Brain pericyte (primary cell): Measurements from ENCODE around the gene NR5A1.
A peak's percentile ranks its signal among the peaks of the same experiment; 100 is the strongest.

ENCODE experiments used
- DNase-seq: peaks from one replicate; pipeline ENCODE4 v3.0.0-alpha.2; 2012; ENCODE audit warnings: low read depth, low spot score

NR5A1 gene

GRCh38 chr9:124506931-124507879 lies at the start of gene NR5A1:
Gene NR5A1 (minus strand): TSS chr9:124507399. CDS start chr9:124503395, 4,004 bp downstream.
- no peak for DNase-seq

GRCh38 chr9:124555043-124555442 lies 47.8 kb upstream of the NR5A1 start:
- no peak for DNase-seq

GRCh38 chr9:124553738-124554137 lies 46.5 kb upstream of the NR5A1 start:
- DNase-seq, result no peak

- no peak for DNase-seq
Measured at GRCh38 chr9:124552273-124552605, 45.0 kb upstream of the NR5A1 start.

- peak; percentile 38 for DNase-seq
Measured at GRCh38 chr9:124551472-124552272, 44.5 kb upstream of the NR5A1 start.

- no peak for DNase-seq
Measured at GRCh38 chr9:124550072-124550471, 42.9 kb upstream of the NR5A1 start.

GRCh38 chr9:124549016-124549415 lies 41.8 kb upstream of the NR5A1 start:
- DNase-seq, result no peak

GRCh38 chr9:124544535-124544934 lies 37.3 kb upstream of the NR5A1 start:
- DNase-seq, result no peak

GRCh38 chr9:124541824-124542223 lies 34.6 kb upstream of the NR5A1 start:
- no peak for DNase-seq

- DNase-seq, result no peak
Measured at GRCh38 chr9:124537926-124538325, 30.7 kb upstream of the NR5A1 start.

GRCh38 chr9:124535846-124536245 lies 28.6 kb upstream of the NR5A1 start:
- DNase-seq, result no peak

- no peak for DNase-seq
Measured at GRCh38 chr9:124532897-124533296, 25.7 kb upstream of the NR5A1 start.

GRCh38 chr9:124531115-124531514 lies 23.9 kb upstream of the NR5A1 start:
- DNase-seq, result no peak

- no peak for DNase-seq
Measured at GRCh38 chr9:124530246-124530645, 23.0 kb upstream of the NR5A1 start.

GRCh38 chr9:124527781-124528180 lies 20.6 kb upstream of the NR5A1 start:
- no peak for DNase-seq

GRCh38 chr9:124526174-124526573 lies 19.0 kb upstream of the NR5A1 start:
- no peak for DNase-seq

GRCh38 chr9:124522121-124523098 lies 15.2 kb upstream of the NR5A1 start:
- no peak for DNase-seq

GRCh38 chr9:124521142-124521541 lies 13.9 kb upstream of the NR5A1 start:
- no peak for DNase-seq

GRCh38 chr9:124520206-124520596 lies 13.0 kb upstream of the NR5A1 start:
- no peak for DNase-seq

GRCh38 chr9:124518116-124518515 lies 10.9 kb upstream of the NR5A1 start:
- no peak for DNase-seq

- no peak for DNase-seq
Measured at GRCh38 chr9:124517600-124517999, 10.4 kb upstream of the NR5A1 start.

GRCh38 chr9:124514874-124515273 lies 7.7 kb upstream of the NR5A1 start:
- no peak for DNase-seq
